Stimulated activated CD4-positive, alpha-beta T cell treated with anti-CD3 and anti-CD28 coated beads, TNF-alpha, amount 100 ng/mL, for 48 hours (primary cell): ENCODE measurements around the gene FSTL4.

ENCODE experiments used
- DNase-seq, 3 donors: peaks; one replicate each; pipeline ENCODE4 v3.0.0-alpha.2; 2020; ENCODE audit warnings: low read depth in 3 of 3

Gene FSTL4

DNA sequence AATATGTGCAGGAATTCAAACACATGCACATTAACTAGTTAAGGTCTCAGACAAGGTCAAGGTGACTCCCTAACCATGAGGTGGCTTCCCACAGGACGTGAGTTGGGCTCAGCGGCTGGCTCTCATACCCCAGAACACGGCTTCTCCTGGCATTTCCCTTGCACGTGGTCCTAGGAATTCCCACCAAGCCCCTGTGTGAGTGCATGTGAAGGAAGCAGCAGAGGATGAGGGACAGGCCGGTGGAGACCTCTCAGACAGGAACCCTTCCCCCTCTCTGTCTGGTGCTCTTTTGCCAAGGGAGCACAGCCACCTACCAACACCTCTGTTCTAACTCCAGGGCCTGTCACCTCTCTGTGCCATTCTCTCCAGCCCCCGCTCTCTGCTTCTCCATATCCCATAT lies 271.0 kb downstream of the FSTL4 start:
- DNase-seq, result no peak

DNA sequence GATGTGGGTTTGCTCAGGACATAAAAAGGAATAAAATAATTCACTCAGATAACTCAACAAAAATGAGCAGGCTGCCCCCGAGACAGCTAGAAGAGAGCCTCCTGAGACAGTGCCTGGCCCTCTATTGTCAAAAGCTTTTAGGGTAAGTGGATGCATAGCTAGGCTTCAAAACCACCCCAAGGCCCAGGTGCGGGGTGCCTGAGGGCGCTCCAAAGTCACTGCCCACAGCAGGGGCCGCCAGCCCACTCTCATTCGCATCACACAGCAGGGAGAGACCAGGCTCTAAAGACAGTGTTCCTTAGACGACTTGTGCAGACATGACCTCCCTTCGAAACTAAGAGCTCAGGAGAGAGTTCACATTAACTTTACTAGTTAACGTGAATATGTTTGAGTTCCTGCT lies 271.5 kb downstream of the FSTL4 start:
- DNase-seq, result no peak

DNA sequence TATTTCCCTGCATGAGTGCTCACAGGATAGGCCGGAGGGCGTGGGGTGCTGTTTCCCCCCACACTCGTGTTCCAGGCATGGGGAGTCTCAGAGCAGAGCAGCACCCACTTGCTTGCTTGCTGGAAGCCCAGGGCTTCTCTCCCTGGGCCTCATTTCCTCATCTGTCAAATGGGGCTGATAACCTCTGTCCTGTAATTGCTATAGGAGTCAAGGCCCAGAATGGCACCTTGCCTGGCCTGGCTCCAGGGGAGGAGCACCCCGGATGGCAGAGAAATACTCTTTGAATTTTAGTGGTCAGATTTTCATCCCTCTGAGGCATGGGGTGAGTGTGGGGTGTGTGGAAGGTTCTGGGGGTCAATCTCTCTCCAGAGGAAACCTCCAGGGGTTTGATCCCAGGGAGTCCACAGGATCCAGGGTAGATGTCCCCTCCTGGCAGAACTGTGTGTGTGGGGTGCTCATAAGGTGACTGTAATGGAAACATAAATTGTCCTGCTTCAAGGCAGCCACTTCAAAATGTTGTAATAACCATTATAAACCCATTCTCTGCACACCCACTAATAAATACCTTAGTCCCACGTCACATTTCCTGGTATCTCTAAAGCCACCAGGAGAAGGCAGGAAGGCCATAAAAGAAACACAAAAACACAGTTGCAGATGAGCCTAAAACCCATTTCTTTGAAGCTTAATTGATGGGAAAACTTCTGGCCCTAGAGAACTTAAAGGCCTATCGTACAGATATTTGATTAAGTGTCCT lies 272.2 kb downstream of the FSTL4 start:
- no peak for DNase-seq

DNA sequence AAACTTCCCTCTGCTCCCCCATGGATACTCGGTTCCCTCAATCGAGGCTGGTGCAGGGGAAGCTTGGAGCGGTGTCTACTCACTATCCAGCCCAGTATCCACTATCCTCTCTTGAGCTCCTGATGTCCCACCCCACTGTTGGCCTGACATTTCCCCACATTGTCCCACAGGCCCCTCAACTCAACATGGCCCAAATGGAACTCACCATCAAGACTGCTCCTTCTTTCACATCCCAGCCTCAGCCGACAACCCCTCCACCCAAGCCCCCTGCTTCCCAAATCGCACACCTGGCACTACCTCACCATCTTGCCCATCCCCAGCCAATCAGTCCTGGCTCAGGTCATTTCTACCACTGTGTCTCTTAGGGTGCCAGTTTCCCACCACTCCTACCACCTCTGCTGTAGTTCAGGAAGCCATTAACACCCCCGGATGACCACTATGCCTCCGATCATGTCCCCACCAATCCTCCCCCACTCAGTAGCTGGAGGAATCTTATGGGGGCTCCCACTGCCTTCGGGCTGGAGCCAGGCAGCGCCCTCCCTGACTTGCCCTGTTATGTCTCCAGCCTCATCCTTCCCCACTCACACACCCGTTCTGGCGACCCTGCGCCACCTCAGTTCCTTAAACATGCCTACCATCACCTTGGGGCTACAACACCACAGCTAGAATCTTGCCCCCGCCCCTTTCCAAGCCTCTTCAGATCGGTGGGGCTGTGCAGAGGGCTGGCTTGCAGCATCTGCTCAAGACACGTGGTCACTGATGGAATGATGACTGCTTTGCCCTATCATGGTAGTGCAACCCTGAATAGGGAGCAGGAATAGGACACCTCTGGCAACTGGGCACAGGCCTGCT lies 273.6 kb downstream of the FSTL4 start:
- no peak for DNase-seq

DNA sequence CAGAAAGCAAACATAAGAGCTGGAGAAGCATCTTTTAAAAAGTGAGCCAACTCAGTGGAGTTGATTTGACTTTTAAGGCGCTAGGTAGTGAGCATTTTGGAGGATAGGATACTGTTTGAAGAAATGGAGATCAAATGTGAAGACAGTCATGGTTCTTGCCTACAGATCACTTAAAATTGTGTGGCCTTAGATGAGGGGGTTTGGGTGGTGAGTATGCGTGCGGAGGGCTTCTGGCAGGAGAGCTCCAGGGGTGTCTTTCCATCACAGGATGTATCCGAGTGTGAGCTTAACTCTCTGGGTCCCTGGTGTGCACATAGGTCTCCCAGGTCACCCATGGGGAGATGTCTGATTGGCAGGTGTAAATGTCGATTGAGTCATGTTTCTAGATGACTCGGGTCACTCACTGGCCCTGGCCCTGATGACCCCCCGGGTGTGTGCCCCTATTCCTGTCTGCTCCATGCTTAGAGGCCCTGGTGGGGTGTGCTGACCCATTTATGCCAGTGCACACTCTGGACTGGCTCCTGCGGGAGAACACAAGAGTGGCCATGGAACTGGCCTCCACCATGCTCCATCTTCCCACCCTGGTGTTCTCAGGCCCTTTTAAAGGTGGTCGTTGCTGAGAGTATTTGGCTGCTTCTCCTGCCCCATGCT lies 274.4 kb downstream of the FSTL4 start:
- DNase-seq, result no peak

DNA sequence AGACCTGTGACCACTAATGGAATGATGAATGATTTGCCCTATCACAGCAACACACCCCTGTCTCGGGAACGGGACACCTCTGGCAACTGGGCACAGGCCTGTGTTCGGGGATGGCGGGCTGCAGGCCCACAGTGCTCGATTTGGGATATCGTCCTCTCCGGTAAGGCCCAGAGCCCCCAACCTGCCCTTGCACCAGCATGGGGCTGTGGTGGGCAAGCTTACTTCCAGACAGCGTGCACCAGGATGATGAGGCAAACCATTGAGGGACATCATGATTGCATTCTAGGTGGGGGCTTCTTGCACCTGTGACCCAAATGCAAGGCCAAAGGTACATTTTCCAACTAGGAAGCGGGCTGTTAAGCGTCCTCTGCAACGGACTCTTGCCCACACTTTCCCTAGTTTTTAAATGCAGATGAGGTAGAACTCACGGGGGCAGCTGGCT lies 275.4 kb downstream of the FSTL4 start:
- DNase-seq, result no peak

DNA sequence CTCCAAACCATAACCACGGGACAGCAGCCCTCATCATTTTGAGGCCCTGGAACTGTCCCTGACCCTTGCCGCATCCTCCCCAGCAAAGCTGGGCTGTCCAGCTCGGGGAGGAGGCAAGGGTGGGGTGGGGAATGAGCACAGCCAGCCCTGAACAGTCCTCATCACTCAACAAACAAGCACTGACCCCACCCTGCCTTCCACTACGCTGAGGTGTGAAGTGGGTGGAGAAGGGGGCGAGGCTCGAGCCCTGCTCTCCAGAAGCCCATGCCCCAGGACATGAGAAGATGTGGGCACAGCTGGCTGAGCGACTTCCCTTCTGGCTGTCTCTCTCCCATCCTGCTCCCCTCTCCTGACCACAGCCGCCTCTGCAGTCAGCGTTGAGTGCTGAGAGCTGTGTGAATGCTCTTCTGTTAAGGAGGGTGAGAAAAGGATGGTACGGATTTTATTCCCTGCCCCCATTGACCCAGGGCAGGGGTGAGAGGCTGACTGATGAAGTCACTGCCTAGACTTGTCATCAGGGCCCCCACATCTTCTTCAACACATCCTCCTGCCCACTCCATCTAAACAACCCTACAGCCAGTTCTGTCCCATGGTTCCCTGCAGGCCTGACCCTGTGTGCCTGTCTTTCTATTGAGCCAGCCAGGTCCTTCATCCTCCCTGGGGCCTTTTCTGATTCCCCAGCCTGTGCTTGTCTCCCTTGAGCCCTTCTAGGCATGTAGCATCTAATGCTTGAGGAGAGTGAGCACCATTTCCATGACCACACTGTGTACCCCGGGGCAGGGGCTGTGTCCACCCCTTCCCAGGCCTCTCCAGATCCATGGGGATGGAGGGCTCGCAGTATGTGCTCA lies 276.0 kb downstream of the FSTL4 start:
- DNase-seq, result no peak

DNA sequence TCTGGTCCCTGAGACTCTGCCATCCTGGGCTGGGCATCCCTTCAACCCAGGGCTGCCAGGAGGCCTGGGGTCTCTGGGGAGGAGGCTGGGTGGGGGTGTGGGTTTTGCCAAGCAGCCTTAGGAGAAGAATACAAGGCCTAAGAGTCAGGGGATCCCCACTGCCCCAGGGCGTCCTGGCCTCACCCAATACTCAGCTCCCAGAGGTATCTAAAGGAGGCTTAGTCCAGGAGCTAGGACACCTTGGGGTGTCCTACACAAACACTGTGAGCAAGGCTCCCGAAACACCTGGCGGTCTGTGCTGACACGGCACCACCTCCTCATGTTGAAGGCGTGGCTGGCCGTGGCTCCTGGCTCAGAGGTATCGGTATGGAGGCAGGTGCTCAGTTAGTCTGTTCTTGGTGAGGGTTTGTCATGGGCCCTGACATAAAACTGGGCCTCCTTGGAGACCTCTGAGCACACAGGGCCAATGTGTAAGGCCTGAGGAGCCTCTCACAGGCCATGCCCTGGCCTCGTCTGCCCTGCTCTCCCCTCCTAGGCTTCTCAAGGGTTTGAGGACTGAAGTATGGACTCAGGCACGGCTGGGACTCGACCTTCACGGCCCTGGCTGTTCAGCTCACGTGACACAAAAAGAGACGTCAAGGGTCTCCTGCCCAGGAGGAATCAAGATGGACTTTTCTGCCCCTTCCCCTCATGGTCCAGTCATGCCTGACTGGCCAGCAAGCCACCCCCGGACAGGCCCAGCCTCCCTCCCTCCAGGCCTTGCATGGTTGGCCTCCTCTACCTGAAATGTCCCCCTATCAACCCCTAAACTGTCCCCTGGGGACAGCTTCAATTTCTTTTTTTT lies 277.3 kb downstream of the FSTL4 start:
- DNase-seq, result no peak

DNA sequence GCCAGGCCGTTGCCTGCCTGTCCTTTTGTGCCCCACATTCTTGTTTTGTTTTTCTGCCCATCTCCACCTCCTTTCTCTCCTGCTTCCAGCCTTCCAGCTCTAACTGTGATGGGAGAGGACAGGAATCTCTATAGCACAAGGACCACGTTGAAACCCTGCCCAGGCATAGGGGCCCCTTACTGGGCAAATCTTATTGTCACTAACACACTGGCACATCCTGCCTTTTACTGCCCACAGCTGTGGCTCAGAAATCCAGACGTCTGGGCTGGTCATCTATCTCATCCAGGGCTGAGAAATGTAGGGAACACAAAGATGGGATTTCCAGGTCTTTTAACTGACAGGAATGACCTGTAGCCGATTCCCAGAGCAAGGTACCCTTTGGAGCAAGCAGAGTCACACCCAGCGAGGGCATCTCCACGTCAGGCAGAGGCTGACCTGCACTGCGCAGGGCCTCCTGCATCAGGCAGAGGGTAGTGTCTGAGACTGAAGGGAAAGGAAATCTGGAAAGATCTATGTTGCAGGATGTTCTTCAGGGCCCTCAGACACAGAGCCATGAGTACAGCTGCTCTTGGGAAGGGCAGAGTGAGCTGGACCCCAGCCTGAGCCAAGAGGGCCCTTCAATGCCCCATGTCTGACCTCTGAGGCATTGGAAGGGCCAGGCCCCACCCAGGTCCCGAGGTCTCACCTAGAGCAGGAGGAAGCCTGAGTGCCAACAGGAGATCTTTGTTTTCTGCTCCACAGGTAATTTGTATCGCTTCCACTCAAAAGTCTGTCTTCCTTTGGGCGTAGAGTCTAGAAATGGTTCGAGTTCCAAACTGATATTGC lies 278.8 kb downstream of the FSTL4 start:
- no peak for DNase-seq

DNA sequence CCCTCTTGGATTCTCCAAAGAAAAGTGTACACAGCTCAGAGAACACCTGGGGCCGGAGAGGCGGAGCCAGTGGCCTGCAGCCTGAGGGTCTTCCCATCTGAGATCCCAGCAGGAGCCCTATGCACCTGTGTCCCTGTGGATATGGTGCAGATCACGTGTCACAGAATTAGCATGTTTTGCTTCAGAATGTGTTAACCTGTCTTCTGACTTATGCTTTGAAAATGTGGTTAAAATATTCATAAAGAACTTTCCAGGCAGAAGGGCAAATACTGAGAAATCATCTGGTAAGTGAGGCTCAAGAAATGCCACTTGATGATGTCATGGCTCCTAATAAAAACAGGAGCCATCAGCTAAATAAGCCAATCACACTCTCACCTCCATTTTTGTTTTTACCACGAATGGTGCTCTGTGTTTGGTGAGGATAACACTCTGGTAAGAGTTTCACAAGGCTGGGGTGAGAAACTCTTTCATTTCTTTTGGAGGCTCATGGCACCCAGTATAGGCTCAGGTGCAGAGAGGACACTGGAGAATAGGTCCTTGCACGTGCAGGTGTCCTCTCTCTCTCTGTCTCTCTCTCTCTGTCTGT lies 279.8 kb downstream of the FSTL4 start:
- no peak for DNase-seq

DNA sequence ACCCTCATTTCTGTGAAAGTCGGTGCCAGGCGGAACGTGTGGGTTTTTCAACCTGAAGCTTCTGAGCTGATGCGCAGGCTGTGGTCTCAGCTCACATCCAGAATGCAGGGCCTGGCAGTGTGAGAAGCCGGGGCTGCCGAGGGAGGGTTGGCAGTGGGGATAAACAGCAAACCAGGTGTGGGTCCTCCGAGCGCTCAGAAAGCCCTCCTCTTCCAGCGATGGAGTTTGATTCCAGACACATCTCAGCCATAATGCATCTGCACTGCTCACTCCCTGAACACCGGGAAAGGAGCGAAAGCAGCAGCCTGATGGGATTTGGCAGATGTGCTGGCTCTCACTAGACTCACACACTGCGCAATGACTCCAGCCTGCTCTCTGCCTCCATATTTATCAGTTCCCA lies 280.4 kb downstream of the FSTL4 start:
- no peak for DNase-seq

DNA sequence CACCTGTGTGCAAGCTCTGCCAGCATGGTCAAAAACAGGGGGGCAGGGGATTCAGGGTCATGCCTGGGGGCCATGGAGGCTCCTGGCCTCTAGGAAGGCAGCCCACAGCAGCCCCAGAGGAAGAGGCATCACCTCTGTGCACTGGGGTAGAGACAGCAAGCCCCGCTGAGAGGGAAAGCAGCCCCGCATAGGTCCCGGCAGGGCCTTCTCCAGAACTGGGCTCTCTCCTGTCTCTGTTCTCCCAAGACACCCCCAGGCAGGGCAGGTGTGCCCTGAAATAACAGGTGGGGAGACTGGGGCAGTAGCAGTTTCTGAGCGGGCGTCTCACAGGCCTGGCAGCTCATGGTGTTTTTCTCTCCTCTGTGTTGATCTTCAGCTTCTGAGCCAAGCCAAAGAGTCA lies 281.4 kb downstream of the FSTL4 start:
- no peak for DNase-seq

DNA sequence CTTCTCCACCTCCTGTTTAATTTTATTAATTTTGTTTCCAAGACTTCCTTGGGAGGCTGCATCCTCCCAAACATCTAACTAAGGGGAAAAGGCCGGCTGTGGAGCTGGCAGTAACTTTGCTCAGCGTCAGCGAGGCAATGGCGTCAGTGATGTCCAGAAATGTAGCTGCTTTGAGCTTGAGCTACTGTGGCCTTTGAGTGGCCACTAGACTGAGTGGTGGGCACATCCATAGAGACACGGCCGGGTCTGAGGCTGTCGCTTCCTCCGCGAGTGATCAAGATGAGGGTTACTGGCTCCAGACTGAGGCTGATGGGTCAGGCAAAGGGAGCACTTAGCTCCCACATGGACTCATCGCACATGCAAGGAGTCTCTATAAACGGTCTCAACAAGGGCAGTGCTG lies 283.5 kb downstream of the FSTL4 start:
- DNase-seq, result no peak

DNA sequence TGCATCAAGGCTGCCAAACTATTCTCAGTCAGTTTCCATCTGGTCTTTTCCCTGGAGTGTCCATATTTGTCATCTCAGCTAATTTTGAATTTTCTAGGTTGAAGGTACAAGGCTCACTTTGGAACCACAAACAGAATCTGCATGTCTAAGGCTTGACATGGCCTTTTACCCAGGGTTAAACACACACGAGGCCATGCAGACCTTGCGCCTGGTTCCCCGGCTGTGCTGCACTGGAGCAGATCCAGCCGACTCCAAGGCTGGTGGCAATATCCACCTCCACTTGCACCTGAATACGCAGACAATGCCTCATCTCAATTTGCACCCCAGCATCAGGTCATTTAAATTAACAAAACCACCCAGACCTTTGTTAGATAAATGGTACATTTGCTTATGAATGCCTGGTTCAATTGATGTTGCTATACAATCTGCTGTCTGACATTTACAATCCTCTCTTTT lies 284.4 kb downstream of the FSTL4 start:
- no peak for DNase-seq

DNA sequence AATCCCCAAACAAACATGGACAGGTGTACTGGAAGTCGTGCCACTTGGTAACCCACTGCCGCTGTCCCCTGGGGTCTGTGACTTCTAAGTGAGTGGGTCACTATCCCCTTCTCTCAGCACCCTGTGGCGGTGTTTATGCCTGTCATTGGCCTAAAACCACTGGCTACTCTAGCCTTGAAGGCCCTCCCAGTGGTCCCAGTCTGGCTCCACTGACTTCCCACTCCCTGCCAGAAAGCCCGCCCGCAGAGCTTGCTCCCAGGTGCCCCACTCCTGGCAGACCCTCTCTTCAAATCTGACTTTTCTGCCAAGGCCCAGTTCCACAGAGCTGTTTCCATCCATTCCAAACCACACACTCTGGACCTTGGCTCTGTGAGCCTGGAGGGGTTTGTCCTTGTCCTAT lies 286.0 kb downstream of the FSTL4 start:
- DNase-seq, result no peak

DNA sequence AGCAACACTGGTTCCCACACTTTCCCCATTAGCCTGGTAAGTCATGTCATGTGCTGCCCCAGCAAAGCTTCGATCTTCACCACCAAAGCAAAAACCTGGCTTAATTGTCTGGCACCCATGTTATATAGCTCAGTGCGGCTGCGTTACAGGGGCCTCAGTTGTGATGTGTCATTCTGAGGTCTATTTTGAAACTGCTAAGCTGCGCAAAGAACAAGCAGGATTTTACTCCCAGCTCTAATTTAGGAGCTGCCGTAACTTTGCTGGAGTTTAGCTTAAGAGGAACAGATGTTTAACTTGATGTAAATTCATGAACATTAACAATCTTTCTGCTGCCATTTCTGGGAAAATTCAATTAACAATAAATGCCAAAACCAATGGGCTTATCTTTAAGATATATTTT lies 286.5 kb downstream of the FSTL4 start:
- no peak for DNase-seq

DNA sequence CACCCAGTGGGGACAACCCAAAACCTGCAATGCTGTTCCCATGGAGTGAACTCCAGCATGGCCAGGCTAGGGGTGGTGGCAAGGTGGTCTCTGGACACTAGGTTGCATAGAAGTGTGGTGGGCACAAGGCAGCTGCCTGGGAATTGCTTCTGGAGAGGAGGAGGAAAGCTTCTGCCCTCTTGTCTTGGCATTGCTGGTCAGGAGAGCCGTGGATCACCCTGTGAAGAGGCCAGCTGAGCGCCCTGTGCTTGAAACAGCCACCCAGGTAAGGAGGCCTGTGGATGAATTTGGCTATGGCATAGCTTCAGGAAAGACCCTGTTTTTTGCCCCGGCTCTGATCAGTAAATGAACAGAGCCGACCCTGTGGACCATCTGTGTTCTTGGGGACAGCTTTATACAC lies 287.4 kb downstream of the FSTL4 start:
- DNase-seq, result no peak

DNA sequence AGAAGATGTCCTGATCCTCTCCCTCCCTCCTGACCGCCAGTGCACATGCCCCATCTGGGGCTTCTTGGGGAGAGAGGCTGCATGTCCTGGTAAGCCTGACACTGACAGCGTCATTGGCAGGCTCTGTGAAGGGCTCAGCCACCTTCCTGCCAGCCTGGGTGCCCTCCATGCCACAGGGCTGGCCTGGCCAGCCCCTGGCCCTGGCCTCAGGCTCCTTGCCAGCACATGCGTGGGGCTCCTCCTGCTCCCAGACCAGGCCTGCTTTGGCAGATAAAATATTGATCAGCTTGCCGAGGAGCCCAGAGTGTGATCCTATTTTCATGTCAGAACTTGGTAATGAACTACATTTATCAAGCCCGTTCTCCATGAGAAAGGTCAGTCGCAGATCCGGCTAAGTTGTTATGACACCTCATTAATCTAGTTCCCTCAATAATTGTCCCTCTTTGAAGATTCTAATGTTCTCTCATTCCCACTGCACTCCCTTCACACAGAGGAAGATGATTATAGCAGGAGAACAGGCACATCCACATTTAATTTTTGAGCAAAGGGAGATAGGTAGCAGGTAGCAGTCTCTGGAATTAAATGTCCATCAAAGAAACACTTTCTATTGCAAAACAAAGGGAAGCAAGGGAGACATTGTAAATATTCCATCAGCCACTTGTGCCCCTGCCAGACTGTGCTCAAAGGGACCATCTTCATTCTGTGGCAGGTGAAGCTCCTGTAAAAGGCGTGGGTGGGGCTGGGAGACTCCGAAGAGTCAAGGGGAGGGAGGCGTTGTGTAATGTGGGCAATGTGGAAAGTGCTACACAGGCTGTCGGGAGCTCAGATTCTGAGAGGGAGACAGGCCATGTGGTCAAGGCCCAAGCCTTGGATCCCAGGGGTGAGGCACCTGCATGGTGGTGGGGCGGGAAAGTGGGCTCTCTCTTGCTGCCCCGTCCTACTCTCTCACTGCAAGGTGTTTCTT lies 288.6 kb downstream of the FSTL4 start:
- DNase-seq, result no peak
